Right lobe of liver (tissue), 4 donors: Measurements from ENCODE around the gene TBCC.

Source experiments
- CTCF ChIP-seq, 4 donors: fragments of 200-600 bp in 3 of 4; fragments of 450-650 bp in 1 of 4; IDR thresholded peaks; one replicate each; pipeline versions ENCODE4 v1.5.1 to v1.8.0; 2016 to 2022; ENCODE audit warnings: antibody characterized with exemption in 4 of 4, mild to moderate bottlenecking in 2 of 4
- POLR2A ChIP-seq: fragments of 450-650 bp; IDR thresholded peaks from one replicate; pipeline ENCODE4 v1.6.1; 2017; ENCODE audit warnings: antibody characterized with exemption, mild to moderate bottlenecking
- donor health status: DM: no; HTN: no; CAD: no.
- donor health status: DM: no; HTN: no; CAD: no.
- donor health status: DM: no; HTN: yes; CAD: no.

GRCh38 chr6:42704937-42705374 lies 40.9 kb downstream of the TBCC start:
- TF ChIP-seq CTCF (IDR thresholded peaks at IDR 0.05) (no peak), POLR2A (no peak)
